Measurements from ENCODE around the gene NID2. TPM values are rescaled to one million over a fixed set of nuclear protein-coding genes. Genes with fewer than 3 reads are reported as not detected.
A peak's percentile ranks its signal among the peaks of the same experiment; 100 is the strongest.

The NID2 gene
- total and polyA plus RNA-seq, 2 of the 4 experiments (the other 2 are of a cell fraction): 101 to 303 TPM

- Histone ChIP-seq H2BK5ac (ENCODE audit: low read depth, low read length, poor library complexity, severe bottlenecking) (no peak overlapping the region), H4K91ac (ENCODE audit: insufficient read depth, low read depth, low read length) (no peak overlapping the region), H3K23ac (ENCODE audit: low read depth, low read length) (no peak overlapping the region), H2BK20ac (ENCODE audit: low read depth, low read length) (no peak overlapping the region), H4K5ac (ENCODE audit: low read depth, low read length) (no peak overlapping the region), H2BK120ac (ENCODE audit: low read depth, low read length) (no peak overlapping the region), H3K27ac (ENCODE audit: insufficient read depth, low read length) (no peak overlapping the region), H3K4me3 (ENCODE audit: insufficient read depth, low read depth, low read length) (no peak overlapping the region), H3K79me1 (ENCODE audit: low read depth in 1 of 2, low read length in 2 of 2) (no peaks in the 10 kb centered on the region), H3K9me1 (ENCODE audit: insufficient read depth, low read length) (peaks cover 5% of the 10 kb centered on the region), H2BK15ac (ENCODE audit: low read depth, low read length) (no peak overlapping the region), H3K14ac (replicated peaks; ENCODE audit: low read depth, low read length) (no peak overlapping the region), H3K9ac (ENCODE audit: low read depth, low read length) (no peak overlapping the region), H4K20me1 (ENCODE audit: insufficient read depth, low read length) (no peaks in the 10 kb centered on the region), H4K8ac (ENCODE audit: low read depth in 2 of 2, low read length in 2 of 2) (no peak overlapping the region), H3K36me3 (ENCODE audit: control insufficient read depth, insufficient read depth, low read length) (no peaks in the 10 kb centered on the region), H3K4ac (ENCODE audit: low read depth, low read length) (no peak overlapping the region), H3K18ac (ENCODE audit: low read depth, low read length) (no peak overlapping the region), H3K56ac (ENCODE audit: extremely low read depth, insufficient read depth, low read length) (no peak overlapping the region), H2AFZ (replicated peaks; ENCODE audit: low read length, poor library complexity) (peak overlapping the region; percentile 39), H3K9me3 (ENCODE audit: control insufficient read depth, insufficient read depth, low read length) (0 out of 2 replicates have a peak, but pooled peaks cover under 1% of the 10 kb centered on the region), H3K4me2 (ENCODE audit: low read depth, low read length) (no peak overlapping the region), H2AK9ac (replicated peaks; ENCODE audit: low read depth, low read length, poor library complexity) (no peak overlapping the region), H2AK5ac (ENCODE audit: low read depth, low read length) (0 out of 2 replicates have a peak overlapping the region, but pooled peaks have one; percentile 18), H3K4me1 (ENCODE audit: control insufficient read depth, insufficient read depth, low read length) (peaks cover 6% of the 10 kb centered on the region), H3K27me3 (ENCODE audit: control insufficient read depth, insufficient read depth, low read length) (peaks cover 10% of the 10 kb centered on the region)
- in situ Hi-C loops (cut with MboI; ENCODE audit: low sequenced_read_pairs) (loop anchor here (10.0 kb wide), 1 partner anchor 194 kb away; no protein-coding TSS in a partner anchor), dilution Hi-C loops (cut with HindIII; ENCODE audit: low sequenced_read_pairs, unreplicated experiment) (no loop called here), intact Hi-C loops (cut with micrococcal nuclease) (loop anchor here (1.0 to 5.0 kb wide), 4 partner anchors 118 to 696 kb away; partner anchors contain the start of gene GNG2)
- DNase-seq (no peak), ATAC-seq (ENCODE audit: low read depth) (no peak)
- POLR2A ChIA-PET (ENCODE audit: unreplicated experiment): no interaction called here
- CTCF ChIA-PET: interaction anchor here (0.6 to 2.9 kb wide), 18 partner anchors 8 to 696 kb away, joined by 3 to 8 read pairs (median 3); partner anchors contain the start of genes GNG2 and RTRAF
- TF ChIP-seq MAFK (IDR thresholded peaks at IDR 0.05; ENCODE audit: low read depth, low read length) (no peak), RAD21 (IDR thresholded peaks at IDR 0.05; ENCODE audit: low read length) (no peak), POLR2A (IDR thresholded peaks at IDR 0.05; ENCODE audit: low read depth, low read length) (no peak), NFE2L2 (IDR thresholded peaks at IDR 0.05; ENCODE audit: low read depth, low read length) (no peak), RCOR1 (IDR thresholded peaks at IDR 0.05; ENCODE audit: insufficient replicate concordance, low read length) (no peak), ELK1 (IDR thresholded peaks at IDR 0.05; ENCODE audit: borderline replicate concordance, low read depth, low read length) (no peak), CHD1 (IDR thresholded peaks at IDR 0.05; ENCODE audit: low read depth, low read length) (no peak), CEBPB (IDR thresholded peaks at IDR 0.05; ENCODE audit: low read depth, low read length) (no peak), BHLHE40 (IDR thresholded peaks at IDR 0.05; ENCODE audit: low read depth, low read length) (no peak), RFX5 (IDR thresholded peaks at IDR 0.05; ENCODE audit: low read depth, low read length) (no peak), FOS (IDR thresholded peaks at IDR 0.05; ENCODE audit: low read depth, low read length) (no peak), MAZ (IDR thresholded peaks at IDR 0.05; ENCODE audit: borderline replicate concordance, low read depth, low read length) (no peak)
- TF ChIP-seq, protein P1, sequence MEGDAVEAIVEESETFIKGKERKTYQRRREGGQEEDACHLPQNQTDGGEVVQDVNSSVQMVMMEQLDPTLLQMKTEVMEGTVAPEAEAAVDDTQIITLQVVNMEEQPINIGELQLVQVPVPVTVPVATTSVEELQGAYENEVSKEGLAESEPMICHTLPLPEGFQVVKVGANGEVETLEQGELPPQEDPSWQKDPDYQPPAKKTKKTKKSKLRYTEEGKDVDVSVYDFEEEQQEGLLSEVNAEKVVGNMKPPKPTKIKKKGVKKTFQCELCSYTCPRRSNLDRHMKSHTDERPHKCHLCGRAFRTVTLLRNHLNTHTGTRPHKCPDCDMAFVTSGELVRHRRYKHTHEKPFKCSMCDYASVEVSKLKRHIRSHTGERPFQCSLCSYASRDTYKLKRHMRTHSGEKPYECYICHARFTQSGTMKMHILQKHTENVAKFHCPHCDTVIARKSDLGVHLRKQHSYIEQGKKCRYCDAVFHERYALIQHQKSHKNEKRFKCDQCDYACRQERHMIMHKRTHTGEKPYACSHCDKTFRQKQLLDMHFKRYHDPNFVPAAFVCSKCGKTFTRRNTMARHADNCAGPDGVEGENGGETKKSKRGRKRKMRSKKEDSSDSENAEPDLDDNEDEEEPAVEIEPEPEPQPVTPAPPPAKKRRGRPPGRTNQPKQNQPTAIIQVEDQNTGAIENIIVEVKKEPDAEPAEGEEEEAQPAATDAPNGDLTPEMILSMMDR (conservative IDR thresholded peaks at IDR 0.05; ENCODE audit: low read depth, low read length): no peak
- WGBS, 2 experiments (ENCODE audit: extremely low coverage in 2 of 2, insufficient read length in 1 of 2): no CpG with 5 or more reads among the region's 2 CpGs
- BruUV-seq (replicated peaks): no TSS peak
Measured at GRCh38 chr14:51978681-51979085, 90.2 kb downstream of the NID2 start.
